ENCODE measurements around the gene PBXIP1.
"Not testable (repeated sequence)": the region's sequence is repeated elsewhere in the genome, so short reads cannot be mapped to it uniquely, and the experiment has no call there.

PBXIP1 gene

DNA sequence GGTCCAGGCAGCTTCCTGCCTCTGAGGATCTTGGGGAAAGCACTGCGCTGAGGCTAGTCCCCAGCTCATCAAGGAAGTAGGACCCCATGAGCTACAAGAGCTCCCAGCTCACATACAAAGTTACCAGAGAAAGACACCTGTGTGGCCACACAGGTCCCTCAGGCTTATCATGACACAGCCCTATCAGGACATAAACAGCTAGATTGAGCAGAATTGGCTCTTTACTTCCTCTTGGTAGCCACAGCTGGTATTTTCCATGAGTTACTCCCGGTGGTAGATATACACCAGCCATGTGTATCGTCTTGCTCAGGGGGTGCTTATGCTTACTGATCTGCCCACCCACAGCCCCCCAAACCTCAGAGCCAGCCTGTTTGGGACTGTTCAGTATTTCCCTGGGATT, 38.7 kb upstream of the PBXIP1 start:
- DNase-seq: no peak

DNA sequence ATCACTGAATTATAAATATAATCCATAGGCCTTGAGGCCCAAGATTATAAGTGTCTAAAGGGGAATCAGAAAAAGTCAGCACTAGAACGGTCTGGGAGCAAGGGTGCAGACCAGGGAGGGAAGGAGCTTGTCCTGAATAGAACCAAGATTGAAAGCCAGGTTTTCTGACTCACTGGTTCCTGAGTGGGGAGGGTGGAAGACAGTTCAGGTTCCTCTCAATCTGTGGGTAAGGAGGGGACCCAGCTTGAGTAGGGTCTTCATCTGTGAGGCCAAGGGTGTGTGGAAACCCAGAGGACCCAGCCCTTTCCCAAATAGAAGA, 38.3 kb upstream of the PBXIP1 start:
- no peak for DNase-seq

DNA sequence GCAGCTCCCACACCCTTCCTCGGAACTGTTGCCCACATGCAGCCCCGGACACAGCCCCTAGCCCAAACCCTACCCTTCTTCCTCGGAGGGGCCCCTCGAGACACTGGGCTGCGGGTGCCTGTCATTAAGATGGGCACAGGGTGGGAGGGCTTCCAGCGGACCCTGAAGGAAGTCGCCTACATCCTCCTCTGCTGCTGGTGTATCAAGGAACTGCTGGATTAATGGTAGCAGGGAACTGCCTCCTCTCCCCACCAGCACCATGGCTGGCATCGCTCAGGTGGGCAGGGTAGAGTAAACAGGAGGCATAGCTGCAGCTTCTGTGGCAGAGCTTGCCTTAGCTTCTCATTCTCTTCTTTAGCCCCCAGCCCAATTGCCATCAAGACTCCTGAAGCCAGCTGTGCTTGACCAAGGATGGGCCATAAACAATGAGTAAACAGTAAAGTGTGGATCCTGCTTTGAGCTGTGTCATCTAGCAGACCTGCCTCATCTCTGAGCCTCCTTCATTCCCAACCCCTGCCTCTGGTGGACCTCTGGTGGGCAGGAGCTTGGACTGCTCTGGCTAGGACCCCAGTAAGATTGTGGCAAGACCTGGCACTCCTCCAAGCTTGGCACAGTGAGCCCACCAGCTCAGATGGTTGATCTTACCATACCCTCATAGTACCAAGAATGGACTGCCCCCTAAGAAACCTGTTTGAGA, 37.8 kb upstream of the PBXIP1 start, which contains the start of gene LENEP:
Gene LENEP, plus strand, starts transcription at position 15 of the 697 bp plus-strand sequence. Its CDS starts 22 bp downstream, at position 37.
- DNase-seq: no peak

DNA sequence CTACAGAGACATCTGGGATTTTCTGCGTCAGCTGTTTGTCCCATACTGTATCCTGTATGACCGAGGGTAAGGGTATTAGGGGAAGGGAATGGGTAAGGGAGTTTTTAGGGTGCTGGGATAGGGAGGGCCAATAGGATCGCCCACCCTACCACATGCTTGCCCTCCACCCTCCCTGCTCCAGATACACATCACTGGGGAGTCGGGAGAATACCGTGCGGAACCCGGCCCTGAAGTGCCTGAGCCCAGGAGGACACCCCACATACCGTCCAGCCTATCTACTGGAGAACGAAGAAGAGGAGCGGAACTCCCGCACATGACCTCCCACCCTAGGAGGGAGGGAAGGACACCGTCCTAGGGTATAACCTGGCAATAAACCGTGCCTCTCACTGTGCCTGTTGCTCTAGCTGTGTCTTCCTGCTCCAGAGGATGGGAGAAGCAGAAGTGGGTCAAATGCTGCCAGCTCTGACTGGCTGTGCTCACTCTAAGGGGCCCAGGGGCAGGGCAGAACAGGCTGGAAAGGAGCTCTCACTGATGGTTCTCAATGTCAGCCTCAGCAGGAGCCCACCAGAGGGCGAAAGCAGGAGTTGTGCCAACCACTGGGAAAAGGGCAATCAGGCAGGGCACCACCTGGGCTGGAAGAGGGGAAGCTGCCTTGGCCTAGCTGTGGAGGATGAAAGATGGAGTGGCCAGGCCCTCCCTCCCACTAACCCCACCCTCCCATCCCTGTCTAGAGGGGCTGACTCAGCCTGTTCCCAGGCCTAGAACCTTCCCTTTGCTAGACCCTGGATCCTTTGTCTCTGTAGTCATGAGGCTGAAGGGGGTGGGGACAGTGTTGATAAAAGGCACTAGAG, 37.0 kb upstream of the PBXIP1 start:
- DNase-seq: no peak

DNA sequence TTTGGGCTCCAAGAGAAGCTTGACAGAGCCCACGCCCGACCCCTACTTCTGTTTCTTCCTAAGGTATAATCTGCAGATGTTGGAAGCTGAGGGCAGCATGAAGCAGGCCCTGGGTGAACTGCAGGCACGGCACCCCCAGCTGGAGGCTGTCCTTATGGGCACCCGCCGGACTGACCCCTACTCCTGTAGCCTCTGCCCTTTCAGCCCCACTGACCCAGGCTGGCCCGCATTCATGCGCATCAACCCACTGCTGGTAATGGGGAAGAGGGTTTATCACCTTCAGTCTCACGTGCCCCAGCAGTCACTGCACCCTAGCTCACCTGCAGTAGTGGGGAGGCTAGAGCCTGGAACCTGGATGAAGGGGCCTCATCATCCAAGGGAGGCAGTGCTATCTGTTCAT, 34.4 kb upstream of the PBXIP1 start:
- no peak for DNase-seq

DNA sequence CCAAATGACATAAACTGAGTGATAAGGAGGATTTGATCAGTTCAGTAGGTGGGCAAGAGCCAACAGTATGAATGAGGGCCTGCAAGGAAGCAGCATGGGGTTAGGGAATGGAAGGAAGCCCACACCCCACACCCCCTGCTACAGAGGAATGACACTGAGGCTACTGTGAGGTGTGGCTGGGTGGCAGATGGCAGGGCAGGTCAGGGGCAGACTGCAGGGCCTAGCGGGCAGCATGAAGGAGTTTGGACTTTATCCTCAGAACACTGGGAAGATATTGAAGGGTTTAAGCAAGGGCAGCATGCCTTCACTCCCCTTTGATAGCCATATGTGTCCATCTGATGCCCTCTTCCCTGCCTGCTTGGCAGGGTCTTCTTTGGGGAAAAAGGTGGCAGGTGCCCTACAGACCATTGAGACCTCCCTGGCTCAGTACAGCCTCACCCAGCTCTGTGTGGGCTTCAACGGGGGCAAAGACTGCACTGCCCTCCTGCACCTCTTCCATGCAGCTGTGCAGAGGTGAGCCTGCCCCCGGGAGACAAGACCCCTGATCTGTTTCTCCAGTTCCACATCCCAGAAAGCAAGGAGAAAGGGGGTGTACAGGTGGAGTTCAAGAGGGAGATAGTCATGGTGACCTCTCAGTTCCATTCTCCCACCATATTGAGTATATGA, 33.4 kb upstream of the PBXIP1 start:
- no peak for DNase-seq

DNA sequence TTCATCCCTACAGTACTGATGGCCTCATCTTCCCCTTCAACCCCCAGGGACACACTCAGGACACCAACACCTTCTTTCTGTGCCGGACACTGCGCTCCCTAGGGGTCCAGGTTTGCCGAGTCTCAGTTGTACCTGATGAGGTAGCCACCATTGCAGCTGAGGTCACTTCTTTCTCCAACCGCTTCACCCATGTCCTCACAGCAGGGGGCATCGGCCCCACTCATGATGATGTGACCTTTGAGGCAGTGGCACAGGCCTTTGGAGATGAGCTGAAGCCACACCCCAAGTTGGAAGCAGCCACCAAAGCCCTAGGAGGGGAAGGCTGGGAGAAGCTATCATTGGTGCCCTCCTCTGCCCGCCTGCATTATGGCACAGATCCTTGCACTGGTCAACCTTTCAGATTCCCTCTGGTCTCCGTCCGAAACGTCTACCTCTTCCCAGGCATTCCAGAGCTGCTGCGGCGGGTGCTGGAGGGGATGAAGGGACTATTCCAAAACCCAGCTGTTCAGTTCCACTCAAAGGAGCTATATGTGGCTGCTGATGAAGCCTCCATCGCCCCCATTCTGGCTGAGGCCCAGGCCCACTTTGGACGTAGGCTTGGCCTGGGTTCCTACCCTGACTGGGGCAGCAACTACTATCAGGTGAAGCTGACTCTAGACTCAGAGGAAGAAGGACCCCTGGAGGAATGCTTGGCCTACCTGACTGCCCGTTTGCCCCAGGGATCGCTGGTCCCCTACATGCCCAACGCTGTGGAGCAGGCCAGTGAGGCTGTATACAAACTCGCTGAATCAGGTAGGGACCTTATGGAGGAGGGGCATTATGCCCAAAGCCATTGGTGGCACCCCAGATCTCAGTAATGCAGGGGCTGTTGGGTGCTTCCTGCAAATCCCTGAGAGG, 32.4 kb upstream of the PBXIP1 start:
- no peak for DNase-seq

DNA sequence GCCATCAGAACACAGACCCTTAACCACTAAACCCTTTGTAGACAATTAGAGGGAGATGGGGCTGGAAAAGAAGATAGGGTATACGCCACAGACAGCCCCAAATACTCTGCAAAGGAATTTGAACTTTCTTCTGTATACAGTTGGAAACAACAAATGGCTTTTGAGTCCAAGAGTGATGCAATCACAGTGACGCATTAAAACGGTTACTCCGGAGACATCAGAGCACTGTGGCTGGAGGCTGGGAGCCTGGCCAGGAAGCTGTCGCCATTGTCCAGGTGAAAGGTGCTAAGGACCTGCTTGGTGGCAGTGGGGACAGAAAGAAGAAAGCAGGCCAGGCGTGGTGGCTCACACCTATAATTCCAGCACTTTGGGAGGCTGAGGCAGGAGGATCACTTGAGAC, 31.4 kb upstream of the PBXIP1 start:
- no peak for DNase-seq

DNA sequence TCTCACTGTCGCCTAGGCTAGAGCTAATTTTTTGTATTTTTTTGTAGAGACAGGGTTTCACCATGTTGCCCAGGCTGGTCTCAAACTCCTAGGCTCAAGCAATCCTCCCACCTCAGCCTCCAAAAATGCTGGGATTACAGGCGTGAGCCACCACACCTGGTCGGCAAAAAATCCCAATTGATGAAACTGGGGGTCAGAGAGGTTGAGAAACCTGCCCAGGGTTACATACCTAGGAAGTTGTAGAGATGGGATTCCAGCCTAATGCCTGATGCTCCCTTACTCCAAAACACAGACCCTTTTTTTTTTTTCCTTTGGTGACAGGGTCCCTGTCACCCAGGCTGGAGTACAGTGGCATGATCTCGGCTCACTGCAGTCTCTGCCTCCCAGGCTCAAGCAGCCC, 30.8 kb upstream of the PBXIP1 start:
- DNase-seq: not testable (repeated sequence)

DNA sequence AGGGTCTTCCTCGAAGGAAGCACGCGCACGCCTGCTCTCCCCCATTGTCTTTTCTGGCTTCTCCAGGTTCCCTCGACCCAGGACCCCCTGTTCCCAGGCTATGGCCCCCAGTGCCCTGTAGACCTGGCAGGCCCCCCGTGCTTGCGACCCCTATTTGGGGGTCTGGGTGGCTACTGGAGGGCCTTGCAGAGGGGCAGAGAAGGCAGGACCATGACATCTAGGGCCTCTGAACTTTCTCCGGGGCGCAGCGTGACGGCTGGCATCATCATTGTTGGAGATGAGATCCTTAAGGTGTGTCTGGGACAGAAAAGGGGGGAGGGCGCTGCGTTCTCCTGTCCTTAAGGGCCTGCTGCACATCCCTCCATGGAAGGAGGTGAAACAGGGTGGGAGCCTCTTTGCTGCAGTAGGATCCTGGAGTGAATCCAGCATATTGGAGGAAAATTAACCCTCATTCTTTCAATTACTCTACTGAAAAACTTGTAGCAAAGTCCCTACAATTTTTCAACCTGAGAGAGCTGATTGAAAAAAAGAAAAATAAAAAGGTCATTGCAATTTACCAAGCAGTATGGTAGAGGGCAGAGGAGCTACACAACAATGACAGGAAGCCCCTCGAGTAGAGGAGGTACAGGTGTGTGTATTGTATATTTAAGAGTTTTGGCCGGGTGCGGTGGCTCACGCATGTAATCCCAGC, 28.0 kb upstream of the PBXIP1 start:
- DNase-seq: no peak

DNA sequence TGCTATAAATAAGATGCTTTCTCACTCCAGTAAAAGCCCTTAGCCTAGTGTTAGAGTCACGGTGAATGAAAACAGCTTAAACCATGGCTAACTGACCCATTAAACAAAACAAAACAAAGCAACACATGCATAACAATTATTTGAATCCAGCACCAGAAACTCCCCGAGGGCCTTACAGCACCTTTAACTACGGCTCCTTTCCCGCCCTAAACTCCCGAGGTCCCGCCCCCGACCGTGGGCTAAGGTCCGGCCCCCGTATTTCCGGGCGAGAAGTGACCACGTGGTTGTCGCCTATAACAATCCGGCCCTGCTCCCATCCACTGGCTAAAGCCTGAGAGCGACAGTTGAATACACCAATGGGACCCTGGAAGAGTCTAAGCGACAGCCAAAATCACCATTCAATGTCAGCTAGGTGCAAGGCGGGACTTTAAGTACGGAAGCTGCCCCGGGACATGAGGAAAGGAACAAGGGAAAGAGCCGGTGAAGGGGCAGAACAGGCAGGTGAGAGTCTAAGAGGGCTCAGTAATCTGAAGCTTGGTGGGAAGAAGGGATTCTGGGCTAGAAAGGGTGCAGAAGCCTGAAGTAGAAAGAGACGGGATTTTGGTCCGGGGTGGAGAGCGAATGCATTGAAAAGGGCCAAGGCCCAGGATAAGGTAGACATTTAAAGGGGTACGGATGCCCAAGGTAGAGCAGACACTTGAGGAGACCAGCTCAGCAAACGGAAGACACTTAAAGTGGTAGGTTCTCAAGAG, 27.2 kb upstream of the PBXIP1 start, which contains the start of gene FLAD1:
Gene FLAD1, plus strand, starts transcription at position 448 of the 752 bp plus-strand sequence. CDS start 351 bp downstream, outside the sequence.
- DNase-seq: peak; percentile 98

DNA sequence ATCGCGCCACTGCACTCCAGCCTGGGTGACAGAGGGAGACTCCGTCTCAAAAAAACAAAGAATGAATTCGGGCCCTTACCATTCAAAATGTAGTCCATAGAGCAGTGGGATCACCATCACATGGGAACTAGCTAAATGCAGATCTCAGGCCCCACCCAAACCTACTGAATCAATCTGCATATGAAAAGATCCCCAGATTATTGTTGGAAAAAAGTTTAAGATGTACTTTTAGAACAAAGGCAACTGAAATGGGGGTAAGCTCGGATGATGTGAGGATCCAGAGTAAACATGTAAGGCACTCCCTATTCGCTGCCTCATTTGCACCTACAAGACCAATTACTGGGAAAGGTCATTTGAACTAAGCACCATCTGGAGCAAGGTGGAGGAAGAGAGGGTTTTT, 26.4 kb upstream of the PBXIP1 start:
- DNase-seq: no peak

DNA sequence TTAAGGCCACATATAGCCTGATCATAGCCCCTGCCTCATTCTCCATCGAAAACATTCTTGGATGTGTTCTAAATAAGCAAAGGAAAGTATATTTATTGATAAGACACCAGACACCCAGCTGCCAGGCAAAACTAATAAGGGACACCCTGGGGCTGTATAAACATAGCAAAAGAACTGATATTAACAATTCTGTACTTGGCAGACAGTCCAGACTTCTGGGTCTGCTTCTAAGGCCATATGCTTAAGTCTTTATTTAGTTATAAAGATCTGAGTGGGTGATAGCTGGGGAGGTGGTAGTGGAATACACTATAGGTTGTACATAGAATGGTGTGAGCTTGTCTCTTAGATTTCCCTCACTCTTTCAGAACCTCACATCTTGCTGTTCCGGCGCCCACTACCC, 22.5 kb upstream of the PBXIP1 start:
- no peak for DNase-seq

DNA sequence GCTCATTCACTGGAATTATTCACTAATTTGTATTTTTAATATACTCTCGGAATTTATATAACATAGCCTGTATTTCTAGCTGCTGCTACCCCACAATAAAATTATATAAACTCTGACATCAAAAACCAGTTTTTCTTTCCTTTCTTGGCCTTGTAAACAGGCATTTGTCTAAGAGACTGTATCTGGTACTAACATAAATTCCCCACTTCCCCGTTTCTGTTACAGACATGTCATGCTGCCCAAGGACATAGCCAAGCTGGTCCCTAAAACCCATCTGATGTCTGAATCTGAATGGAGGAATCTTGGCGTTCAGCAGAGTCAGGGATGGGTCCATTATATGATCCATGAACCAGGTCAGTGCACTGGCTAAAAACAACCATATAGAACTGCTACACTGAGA, 21.9 kb upstream of the PBXIP1 start:
- not testable (repeated sequence) for DNase-seq

DNA sequence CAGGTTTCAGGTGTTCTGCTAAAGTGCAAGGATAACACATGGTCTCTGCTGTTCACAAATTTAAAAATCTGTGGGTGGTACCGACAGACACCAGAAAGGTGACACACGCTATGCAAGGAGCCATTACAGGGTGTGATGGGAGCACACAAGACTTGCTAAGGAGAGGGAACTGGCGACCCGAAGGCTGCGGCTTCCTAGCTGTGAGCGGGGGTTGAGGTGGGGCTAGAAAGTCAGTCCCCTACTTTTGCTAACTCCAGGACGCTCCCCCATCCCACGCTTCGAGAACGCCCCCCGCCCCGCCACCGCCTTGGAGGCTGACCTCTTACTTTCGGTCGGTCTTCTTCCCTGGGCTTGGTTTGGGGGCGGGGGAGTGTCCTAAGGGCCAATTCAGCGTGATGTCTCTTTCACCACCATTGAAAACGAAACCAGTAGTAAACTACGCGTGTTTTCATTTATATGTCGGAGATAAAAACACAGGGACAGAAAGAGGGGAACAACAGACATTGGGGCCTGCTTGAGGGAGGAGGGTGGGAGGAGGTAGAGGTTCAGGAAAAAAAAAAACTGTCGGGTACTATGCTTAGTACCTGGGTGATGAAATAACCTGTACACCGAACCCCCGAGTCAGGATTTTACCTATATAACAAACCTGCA, 19.6 kb upstream of the PBXIP1 start:
- no peak for DNase-seq

DNA sequence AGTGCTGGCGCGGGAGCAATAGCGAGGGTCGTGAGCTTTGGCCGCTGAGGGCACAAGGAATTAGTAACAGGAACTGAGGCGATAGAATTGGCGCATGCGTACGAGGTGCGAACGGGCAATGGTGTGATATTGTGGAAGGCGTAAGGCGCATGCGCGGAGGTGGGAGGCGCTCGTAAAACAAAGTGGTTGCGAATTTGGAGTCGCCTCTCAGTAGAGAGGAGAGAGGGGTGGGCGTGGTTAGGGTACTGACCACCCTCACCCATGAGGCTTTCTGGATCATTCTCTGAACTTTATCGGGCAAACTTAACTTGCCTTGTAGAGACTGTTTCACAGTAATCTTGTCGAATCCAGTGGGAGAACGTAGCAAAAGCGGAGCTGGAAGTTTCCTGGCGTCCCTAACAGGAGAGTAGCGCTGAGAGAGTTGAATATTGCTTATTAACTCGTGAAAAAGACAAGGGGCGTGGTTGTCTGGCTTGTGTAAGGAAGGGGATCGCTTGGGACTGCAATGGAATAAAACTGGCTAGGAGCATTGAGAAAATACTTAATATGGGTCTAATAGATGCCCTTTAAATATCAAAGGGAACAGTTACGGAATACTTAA, 19.0 kb upstream of the PBXIP1 start:
- DNase-seq: peak; percentile 97

DNA sequence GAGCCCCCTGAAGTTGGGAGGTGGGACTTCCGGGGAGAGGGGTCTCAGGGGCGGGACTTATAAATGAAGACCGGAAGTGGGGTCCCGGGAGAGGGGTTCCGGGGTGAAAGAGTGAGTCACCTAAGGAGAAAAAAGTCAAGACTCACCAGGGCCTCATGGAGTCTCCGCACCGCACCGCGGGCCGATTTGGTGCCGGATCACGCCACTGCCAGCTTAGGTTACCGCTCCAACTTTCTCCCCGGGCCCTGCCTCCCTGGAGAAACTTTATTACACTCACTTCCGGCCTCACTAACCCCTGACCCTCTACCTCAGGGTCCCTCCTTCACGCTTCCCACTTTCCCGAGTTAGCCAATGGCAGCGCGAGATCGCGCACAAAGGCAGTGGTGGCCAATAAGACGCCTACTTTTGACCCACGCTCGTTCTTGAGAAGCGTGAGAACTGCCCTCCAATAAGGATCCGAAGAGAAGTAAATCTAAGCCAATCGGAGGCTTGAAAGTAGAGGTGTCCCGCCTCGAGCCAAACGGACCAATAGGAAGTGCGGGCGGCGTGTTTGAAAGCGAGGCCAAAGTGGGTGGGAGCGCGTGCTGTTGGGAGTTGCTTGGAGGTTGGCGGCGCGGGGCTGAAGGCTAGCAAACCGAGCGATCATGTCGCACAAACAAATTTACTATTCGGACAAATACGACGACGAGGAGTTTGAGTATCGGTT, 18.4 kb upstream of the PBXIP1 start, which contains the start of gene CKS1B:
Gene CKS1B, plus strand, starts transcription at position 580 of the 706 bp plus-strand sequence. Its CDS starts 65 bp downstream, at position 645.
- peak; percentile 99 for DNase-seq

DNA sequence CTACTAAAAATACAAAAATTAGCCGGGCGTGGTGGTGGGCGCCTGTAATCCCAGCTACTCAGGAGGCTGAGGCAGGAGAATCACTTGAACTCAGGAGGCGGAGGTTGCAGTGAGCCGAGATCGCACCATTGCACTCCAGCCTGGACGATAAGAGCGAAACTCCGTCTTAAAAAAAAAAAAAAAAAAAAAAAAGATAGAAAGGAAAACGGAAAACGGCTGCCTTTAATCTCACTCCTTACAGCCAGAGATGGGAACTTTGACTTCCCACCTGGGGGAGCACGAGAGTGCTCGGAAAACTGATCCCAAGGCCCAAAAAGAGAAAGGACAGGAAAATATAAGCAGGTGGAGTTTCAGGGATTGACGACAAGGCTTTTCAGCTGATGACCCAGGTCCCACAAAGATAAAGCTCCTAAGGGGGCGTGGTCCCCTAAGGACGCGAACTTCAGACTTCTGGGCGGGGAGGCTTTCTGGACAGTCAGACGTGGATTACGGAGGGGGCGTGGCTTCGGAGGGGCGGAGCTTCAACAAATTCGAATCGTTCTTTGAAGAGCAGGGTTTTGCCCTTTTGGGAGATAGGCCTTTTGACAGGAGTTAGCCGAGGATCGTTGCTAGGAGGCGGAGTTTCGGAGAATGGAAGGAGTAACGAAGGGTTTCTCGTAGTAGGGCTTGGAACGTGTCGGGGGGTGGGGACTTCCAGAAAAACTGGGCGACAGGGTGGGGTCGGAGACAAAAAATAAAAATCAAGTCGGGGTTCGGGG, 17.6 kb upstream of the PBXIP1 start:
- DNase-seq: peak; percentile 81

Data from midbrain (tissue), 1 donor.